Measurements from ENCODE around the gene ARX. TPM values are rescaled to one million over a fixed set of nuclear protein-coding genes. Genes with fewer than 3 reads are reported as not detected.
A peak's percentile ranks its signal among the peaks of the same experiment; 100 is the strongest.

The ARX gene
- total RNA-seq, 3 donors from 2014 or later = 0.13 to 1.0 (median 0.63) TPM

DNA sequence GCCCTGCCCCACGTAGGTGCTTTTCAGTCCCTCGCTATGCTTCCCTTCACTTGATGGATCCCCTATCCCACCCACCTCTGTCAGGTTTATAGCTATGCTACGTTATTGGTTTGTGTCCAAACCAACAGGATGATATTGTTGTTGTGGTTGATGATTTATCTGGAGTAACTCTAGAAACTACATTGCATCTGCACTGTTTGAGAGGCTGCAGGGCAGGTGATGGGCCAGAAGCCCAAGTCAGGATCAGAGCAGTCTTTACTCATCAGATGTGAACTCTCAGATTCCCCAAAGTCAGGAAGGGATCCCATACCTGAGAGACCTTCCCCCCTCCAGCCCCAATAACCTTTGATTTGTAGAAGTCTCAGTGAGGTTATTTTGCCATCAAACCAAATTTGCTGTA, 34.7 kb downstream of the ARX start:
- intact Hi-C loops (cut with DNase I, micrococcal nuclease) = no loop called here
- DNase-seq (no peak), ATAC-seq (no peak)
- TF ChIP-seq, protein P1, sequence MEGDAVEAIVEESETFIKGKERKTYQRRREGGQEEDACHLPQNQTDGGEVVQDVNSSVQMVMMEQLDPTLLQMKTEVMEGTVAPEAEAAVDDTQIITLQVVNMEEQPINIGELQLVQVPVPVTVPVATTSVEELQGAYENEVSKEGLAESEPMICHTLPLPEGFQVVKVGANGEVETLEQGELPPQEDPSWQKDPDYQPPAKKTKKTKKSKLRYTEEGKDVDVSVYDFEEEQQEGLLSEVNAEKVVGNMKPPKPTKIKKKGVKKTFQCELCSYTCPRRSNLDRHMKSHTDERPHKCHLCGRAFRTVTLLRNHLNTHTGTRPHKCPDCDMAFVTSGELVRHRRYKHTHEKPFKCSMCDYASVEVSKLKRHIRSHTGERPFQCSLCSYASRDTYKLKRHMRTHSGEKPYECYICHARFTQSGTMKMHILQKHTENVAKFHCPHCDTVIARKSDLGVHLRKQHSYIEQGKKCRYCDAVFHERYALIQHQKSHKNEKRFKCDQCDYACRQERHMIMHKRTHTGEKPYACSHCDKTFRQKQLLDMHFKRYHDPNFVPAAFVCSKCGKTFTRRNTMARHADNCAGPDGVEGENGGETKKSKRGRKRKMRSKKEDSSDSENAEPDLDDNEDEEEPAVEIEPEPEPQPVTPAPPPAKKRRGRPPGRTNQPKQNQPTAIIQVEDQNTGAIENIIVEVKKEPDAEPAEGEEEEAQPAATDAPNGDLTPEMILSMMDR (IDR thresholded peaks at IDR 0.05) = no peak
- H3K36me3 ChIP-seq (ENCODE audit: low read depth) = no peaks in the 10 kb centered on the region
- no peaks in the 10 kb centered on the region for H3K4me1 ChIP-seq (ENCODE audit: low read depth)
- H3K4me3 ChIP-seq = no peak overlapping the region
- no peaks in the 10 kb centered on the region for H3K9me3 ChIP-seq

DNA sequence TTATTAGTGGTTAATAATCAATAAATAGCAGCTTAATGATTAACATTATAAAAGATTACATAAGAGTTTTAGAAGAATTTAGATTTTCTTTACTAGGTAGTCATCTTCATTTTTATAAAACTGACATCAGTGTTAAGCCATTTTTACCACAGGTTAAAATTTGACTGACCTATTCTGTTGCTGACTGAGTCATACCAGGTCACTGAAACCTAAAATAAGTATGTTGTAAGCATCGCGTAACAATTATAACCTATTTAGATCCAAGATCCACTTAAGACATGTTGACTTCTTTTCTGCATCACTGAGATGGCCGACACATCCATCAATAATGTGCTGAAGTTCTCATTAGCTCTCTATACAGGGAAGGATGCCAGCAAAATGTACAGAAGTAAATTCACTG, 36.7 kb downstream of the ARX start:
- H3K4me1 ChIP-seq (ENCODE audit: low read depth) = no peaks in the 10 kb centered on the region
- intact Hi-C loops (cut with DNase I, micrococcal nuclease) = no loop called here
- no peaks in the 10 kb centered on the region for H3K36me3 ChIP-seq (ENCODE audit: low read depth)
- no peaks in the 10 kb centered on the region for H3K9me3 ChIP-seq
- H3K4me3 ChIP-seq = no peak overlapping the region
- TF ChIP-seq, protein P1 (IDR thresholded peaks at IDR 0.05) = no peak
- no peak for ATAC-seq
- DNase-seq = no peak

DNA sequence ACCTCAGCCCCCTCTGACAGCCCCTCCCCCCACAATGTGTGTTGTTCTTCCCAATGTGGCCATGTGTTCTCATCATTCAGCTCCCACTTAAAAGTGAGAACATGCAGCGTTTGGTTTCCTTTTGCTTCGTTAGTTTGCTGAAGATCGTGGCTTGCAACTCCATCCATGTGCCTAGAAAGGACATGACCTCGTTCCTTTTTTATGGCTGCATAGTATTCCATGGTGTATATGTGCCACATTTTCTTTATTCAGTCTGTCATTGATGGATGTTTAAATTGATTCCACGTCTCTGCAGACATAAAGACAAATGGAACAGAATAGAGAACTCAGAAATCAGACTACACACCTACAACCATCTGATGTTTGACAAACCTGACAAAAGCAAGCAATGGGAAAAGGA, 46.0 kb downstream of the ARX start:
- TF ChIP-seq, protein P1 (IDR thresholded peaks at IDR 0.05) = no peak

DNA sequence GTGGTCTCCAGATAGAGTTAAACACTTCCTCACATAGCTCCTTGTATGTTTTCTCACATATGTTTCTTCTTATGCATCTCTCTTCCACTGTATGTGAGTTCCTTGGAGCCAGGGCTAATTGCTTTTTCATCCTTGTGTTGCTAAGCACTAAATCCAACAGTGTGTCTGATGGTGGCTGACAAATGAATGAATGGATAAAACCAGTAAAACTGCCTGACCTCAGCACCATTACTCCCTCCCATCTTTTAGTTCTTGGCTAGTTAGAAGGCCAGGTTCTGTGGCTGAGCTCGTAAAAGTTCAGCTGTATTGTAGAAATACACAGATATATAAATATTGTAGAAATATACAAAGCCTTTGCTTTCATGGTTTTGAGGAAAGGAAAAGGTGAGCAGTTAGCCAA, 50.4 kb downstream of the ARX start:
- ATAC-seq (no peak), DNase-seq (no peak)
- TF ChIP-seq, protein P1 (IDR thresholded peaks at IDR 0.05) = no peak
- no peaks in the 10 kb centered on the region for H3K4me1 ChIP-seq (ENCODE audit: low read depth)
- no peak overlapping the region for H3K4me3 ChIP-seq
- H3K9me3 ChIP-seq = no peaks in the 10 kb centered on the region
- H3K36me3 ChIP-seq (ENCODE audit: low read depth) = no peaks in the 10 kb centered on the region
- intact Hi-C loops (cut with DNase I, micrococcal nuclease) = no loop called here

More for the DNA sequence above, 46.0 kb downstream of the ARX start:
- no peaks in the 10 kb centered on the region for H3K9me3 ChIP-seq
- no peaks in the 10 kb centered on the region for H3K36me3 ChIP-seq (ENCODE audit: low read depth)
- ATAC-seq (no peak), DNase-seq (no peak)
- H3K4me3 ChIP-seq = no peak overlapping the region
- H3K4me1 ChIP-seq (ENCODE audit: low read depth) = no peaks in the 10 kb centered on the region
- intact Hi-C loops (cut with DNase I, micrococcal nuclease) = no loop called here

DNA sequence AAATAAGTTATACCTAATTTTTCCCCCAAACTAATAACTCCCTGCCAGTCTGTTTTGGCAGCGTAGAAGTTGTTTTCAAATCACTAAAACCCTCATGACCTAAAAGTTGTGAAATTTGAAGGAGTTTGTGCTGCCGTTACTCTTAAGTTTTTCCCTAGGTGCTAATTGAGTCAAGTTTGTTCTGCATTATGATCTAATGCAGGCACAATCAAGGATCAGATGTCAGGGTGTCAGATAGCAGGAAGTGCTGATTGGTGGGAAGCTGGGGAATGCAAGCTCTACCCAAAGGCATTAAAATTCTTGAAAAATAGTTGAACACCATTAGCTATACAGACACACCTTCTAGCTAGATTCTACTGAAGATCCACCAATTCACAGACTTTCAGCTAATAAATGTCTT, 51.9 kb downstream of the ARX start:
- TF ChIP-seq, protein P1 (IDR thresholded peaks at IDR 0.05) = no peak

DNA sequence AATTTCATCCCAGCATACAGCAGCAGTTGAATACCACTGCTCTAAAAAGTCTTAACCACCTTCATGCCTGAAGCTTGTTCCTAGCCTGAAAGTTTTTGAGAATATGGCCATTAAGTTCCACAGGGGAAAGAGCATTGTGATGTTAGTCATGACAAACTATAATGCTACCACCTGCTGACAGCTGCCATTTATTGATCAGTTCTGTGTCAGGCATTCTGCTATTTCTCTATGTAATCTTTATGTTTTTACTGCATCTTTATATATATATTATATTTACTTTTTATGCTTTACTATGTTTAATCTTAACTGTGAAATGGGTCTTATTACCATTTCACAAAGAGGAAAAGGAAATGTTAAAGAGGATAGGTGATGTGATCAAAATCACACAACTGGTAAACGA, 54.0 kb downstream of the ARX start:
- no peaks in the 10 kb centered on the region for H3K4me1 ChIP-seq (ENCODE audit: low read depth)
- DNase-seq (no peak), ATAC-seq (peak; percentile 67)
- H3K4me3 ChIP-seq = no peak overlapping the region
- TF ChIP-seq, protein P1 (IDR thresholded peaks at IDR 0.05) = no peak
- intact Hi-C loops (cut with DNase I, micrococcal nuclease) = no loop called here
- no peaks in the 10 kb centered on the region for H3K9me3 ChIP-seq
- H3K36me3 ChIP-seq (ENCODE audit: low read depth) = no peaks in the 10 kb centered on the region

More for the DNA sequence above, 51.9 kb downstream of the ARX start:
- Histone ChIP-seq H3K4me1 (ENCODE audit: low read depth) (no peaks in the 10 kb centered on the region), H3K4me3 (no peak overlapping the region), H3K9me3 (no peaks in the 10 kb centered on the region), H3K36me3 (ENCODE audit: low read depth) (no peaks in the 10 kb centered on the region)
- ATAC-seq (no peak), DNase-seq (no peak)
- intact Hi-C loops (cut with DNase I, micrococcal nuclease) = no loop called here
